ENCODE data around the gene TMEM132C. TPM values are rescaled to one million over a fixed set of nuclear protein-coding genes. Genes with fewer than 3 reads are reported as not detected.

TMEM132C gene
- total RNA-seq, 1 donor from 2014 or later: 2.2 TPM

DNA sequence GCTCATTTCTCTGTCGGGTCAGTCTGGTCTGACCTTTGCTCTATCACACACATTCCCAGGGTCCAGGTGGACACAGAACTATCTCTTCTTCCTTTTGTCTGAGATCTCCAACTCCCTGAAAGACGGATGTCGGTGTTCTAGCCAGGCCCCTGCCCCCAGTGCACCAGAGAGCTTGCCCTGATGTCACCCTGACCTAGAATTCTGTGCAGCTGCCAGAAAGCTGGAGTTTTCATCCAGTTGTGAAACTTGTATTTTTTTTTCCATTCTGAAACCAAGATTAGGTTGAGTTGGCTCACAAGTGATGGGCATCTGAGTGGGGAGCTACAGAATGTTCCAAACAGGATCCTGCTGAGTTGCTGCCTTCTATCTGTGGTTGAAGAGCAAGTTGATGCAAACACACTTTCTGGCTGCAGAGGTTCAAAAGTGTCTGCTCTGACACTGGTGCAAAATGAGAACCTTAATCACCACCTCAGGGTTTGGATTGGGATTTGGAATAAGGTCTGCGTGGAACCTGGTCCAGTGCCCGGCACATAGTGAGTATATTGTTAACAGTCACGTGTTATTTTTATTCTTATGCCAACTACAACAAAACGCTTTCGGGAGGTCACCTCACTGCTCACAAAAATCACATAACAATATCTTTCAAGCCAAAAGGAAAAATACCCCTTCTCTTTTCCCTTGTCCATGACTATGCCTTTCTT lies 345.3 kb downstream of the TMEM132C start:
- peak; percentile 36 for ATAC-seq (ENCODE audit: poor library complexity)
- no peak for DNase-seq
- intact Hi-C loops (cut with DNase I): no loop called here

DNA sequence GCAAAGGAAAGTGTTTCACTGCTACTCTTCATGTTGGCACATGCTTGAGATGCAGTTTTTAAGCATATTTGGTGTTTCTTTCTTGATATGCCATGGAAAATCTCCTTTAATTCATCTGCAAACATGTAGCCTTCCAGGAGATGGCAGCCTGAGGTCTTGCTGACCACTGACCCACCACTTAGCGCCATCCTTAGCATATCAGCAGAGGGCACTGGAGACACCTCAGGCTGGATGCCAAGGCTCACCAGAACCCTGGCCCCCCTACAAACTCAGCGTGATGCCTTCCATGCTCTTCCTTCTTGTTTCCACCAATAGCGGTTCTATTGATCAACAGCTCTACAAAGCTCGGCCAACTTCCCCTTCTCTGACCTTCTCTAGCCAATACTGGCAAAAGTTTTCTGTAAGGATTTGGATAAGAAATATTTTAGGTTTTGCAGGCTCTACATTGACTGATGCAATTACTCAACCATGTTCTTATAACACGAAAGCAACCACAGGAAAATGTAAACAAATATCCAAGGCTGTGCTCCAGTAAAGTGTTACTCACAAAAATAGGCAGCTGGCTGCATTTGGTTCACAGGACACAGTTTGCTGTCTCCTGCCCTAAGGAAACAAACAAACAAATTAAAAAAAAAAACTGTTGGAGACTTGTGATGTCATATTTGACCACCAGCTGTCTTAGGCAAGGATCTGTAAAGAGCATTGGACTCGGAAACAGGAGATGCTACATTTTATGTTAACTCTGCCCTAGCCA lies 347.0 kb downstream of the TMEM132C start:
- ATAC-seq (ENCODE audit: poor library complexity) (no peak), DNase-seq (no peak)
- intact Hi-C loops (cut with DNase I): no loop called here

DNA sequence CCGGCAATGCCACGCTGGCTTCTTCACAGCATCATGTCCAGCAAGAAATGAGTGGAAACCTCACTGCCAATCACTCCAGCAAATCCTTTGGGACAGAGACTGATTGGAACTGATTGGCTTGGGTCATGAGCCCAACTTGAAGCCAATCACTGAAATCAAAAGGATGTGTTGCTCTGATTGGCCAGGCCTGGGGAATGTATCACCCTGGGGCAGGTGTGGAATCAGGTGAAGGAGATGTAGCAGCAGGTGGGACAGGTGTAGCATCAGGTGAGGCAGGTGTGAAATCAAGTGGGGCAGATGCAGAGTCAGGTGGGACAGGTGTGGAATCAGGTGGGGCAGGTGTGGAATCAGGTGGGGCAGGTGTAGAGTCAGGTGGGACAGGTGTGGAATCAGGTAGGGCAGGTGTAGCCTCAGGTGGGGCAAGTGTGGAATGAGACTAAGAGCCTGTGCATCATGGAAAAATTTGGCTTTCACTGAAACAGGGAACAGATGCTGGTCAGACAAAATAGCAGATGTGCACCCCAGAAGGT lies 350.4 kb downstream of the TMEM132C start:
- ATAC-seq (ENCODE audit: poor library complexity) (no peak), DNase-seq (no peak)
- intact Hi-C loops (cut with DNase I): no loop called here

DNA sequence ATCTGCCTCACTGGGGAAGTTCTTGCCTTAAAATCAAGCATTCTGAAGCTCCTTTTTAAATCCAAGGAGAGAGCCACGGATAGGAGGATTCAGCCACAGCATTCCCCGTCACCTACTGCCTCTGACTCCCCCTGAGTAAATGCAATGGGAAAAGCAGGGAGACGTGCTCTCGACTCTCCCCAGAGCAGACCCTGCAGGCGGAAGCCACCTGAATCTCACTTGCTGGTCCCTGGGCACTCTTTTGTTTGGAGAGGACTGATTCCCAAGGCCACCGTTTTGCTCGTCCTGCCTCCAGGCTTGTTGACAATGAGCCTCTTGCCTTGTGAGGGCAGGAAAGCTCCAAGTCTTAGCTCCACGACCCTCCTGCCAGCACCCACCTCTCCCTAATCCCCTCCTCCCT lies 352.3 kb downstream of the TMEM132C start:
- no peak for DNase-seq
- intact Hi-C loops (cut with DNase I): no loop called here
- ATAC-seq (ENCODE audit: poor library complexity): no peak

DNA sequence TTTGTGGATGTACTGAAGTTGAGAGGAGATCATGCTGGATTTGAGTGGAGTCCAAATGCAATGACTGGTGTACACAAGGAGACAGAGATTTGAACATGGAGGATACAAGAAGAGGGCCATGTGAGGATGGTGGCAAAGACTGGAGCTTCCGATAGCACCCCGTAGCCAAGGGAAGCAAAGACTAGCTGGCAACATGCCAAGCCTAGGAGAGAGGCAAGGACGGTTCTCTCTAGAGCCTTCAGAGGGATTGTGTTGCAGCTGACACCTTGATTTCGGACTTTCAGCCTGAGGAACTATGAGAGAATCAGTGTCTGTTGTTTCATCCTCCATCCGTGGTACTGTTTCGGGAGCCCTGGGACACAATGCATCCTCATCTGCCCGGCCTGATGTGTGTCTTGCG lies 354.3 kb downstream of the TMEM132C start:
- no peak for DNase-seq
- intact Hi-C loops (cut with DNase I): no loop called here
- ATAC-seq (ENCODE audit: poor library complexity): no peak

DNA sequence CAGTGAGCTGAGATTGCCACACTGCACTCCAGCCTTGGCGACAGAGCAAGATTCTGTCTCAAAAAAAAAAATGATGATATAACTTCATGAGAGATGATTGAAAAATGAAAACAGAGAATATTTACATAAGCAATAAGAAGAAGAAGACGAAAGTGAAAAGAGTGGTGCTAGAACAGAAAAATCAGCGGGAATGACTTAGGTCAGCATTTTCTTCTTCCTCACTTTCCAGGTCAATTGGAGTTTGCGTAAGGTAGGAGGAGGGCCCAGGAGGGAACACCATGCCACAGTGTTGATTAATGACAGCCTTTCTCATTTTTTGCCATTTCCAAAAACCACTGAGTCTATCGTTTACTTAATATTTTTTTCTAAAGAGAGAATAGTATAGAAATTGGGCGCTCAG lies 356.8 kb downstream of the TMEM132C start:
- no peak for ATAC-seq (ENCODE audit: poor library complexity)
- no peak for DNase-seq
- intact Hi-C loops (cut with DNase I): no loop called here

DNA sequence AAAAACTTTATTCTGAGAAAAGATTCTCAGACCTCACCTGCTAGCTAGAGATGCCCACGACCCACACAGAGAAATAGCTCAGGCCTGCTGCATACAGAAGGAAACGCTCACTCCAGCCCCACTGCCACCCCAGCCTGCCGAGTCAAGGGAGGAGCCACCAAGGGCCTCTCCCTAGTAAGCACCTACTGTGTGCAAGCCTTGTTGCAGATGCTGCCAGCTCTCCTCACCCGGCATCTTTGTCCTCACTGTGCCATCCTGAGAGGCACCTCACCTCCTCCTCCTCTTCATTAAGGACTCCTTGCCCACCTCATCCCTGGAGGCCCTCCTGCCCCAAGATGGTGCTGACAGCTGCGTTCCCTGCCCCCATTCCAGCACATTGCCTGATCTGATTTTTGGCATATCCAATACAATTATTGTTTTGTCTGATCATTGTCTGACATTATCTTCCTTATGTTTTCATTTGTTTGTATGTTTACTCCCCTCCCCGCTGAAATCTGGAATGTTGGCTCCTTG lies 359.9 kb downstream of the TMEM132C start:
- intact Hi-C loops (cut with DNase I): no loop called here
- DNase-seq: no peak

DNA sequence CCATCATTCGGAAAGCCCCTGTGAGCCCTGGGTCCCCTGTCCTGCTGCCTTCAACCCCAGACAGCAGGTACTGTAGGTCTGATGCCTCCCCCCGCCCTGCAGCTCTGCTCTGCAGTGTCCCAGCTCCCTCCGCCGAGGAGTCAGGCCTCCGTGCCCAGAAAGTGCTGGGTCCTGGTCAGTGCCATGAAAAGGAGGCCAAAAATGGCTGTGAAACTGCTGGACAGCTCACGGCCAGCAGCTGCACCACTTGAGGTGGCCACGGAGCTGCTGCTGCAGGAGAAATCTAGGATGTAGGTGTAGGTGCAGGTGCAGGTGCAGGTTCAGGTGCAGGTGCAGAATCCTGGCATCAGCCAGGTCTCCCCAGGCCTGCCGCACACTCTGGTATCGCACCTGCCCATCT lies 360.7 kb downstream of the TMEM132C start:
- DNase-seq (no peak), ATAC-seq (ENCODE audit: poor library complexity) (no peak)
- intact Hi-C loops (cut with DNase I): no loop called here

More for the DNA sequence above, 359.9 kb downstream of the TMEM132C start:
- no peak for ATAC-seq (ENCODE audit: poor library complexity)

DNA sequence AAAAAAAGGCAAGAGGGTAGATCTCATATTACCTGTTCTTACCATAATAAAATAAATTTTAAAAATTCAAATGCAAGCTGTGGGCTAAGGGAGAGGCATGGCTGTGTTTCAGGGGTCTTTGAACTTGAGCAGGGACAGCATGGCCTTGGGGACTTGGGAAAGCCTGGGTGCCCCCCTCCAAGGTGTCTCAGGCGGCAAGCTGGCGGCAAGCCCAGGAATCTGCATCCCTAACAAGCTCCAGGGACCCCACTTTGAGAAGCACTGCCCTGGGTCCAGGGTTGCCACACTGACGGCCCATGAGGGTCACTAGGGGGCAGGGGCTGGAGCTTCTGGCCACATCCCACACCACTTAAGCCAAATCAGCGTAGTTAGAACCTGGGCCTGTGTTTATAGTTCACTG lies 363.0 kb downstream of the TMEM132C start:
- ATAC-seq (ENCODE audit: poor library complexity) (no peak), DNase-seq (no peak)
- intact Hi-C loops (cut with DNase I): no loop called here

DNA sequence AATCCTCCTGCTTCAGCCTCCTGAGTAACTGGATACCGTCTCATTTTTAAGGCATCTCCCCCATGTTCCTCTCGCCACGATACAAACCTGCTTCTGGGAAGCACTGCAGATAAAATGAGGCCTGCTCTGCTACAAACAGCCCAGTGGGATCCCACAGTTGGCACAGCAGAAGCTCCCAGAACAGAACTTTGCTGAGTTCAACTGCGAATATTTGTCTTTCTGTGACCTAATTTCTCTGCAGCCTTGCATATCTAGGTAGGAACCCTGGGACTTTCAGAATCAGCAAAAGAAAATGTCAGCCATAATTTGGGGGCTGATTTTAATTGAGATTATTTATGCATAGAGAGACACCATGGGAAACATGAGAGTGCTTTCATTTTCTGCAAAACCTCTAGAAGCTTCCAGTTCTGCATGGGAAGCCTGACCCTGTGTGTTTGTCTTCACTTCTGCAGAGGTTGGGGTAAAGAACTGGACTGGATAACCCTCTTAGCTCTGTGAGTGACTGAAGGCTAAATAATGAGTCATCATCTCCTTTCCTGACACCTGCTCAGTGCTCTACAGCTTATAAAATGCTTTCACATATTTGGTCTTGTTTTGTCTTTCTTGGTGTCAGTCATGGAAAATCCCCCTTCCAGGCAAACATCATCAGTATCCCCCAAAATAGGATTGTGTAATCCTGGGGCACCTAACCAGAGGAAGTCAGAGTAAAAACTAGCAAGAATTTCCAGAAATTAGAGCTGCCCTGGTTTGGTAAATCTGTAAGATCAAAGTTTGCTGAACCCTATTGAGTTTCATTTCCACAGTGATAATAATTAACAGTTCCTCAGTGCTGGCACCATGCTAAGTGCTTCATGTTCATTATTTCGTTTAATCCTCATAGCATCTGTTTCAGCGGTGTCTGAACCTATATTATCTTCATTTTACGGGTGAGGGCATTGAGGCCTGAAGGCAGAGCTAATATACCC lies 371.0 kb downstream of the TMEM132C start:
- DNase-seq (no peak), ATAC-seq (ENCODE audit: poor library complexity) (no peak)
- intact Hi-C loops (cut with DNase I): no loop called here

DNA sequence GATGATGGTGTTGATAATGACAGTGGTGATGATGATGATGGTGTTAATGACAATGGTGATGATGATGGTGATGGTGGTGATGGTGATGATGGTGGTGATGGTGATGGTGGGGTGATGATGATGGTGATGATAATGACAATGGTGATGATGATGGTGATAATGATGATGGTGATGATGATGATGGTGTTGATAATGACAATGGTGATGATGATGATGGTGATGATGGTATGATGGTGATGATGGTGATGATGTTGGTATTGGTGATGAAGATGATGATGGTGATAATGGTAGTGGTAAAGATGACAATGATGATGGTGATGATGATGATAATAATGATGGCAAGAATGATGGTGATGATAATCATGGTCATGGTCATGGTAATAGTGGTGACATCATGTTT lies 372.1 kb downstream of the TMEM132C start:
- no peak for DNase-seq
- ATAC-seq (ENCODE audit: poor library complexity): no peak
- intact Hi-C loops (cut with DNase I): no loop called here

DNA sequence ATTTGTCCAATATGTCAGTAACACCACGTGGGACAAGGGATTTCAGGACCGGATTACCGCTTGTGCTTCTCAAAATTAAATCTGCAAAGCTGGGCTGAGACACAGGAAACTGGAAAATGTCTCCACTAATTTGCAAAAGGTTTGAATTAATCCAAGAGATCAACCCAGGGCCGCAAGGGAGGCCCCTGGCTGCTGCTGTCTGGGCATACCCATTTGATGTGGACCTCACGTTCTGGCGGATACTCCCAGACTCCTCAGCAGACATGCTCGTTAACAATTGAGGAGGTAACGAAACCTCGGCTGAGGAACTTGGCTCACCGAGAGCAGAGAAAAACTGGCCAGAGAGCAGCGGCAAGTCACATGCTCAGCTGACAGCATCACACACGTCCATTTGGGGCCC lies 376.2 kb downstream of the TMEM132C start:
- ATAC-seq (ENCODE audit: poor library complexity): no peak
- intact Hi-C loops (cut with DNase I): loop anchor here (10.0 kb wide), 1 partner anchor 1272 kb away; no protein-coding TSS in a partner anchor
- no peak for DNase-seq

DNA sequence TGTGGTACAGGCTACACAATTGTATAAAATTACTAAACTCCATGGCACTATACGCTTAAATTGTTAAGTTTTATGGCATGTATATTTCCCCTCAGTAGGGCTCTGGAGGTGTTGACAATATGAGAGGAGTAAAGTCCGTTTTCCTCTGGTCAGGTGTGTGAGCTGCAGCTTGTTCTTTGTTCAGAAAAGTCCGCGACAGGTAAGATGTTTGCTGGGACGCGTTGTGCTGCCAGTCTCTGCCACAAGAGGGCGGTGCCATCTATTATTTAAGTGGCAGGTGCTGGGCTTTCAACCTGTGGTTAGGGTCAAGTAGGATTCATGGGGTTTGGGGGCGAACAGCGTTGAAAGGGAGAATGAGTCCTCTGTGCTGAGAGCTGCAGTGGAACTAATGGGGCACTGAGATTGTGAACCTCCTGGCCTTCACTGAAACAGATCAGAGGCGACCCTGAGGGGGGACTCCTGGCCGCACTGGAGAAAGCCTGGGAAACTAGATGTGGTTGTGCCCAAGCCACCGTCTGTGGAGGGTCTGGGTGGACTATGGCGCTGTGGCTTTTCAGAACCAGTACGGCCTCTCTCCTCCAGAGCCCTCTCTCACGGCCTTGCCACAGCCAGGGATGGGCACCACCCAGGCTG lies 377.8 kb downstream of the TMEM132C start:
- ATAC-seq (ENCODE audit: poor library complexity) (no peak), DNase-seq (no peak)
- intact Hi-C loops (cut with DNase I): loop anchor here (10.0 kb wide), 1 partner anchor 1270 kb away; no protein-coding TSS in a partner anchor

DNA sequence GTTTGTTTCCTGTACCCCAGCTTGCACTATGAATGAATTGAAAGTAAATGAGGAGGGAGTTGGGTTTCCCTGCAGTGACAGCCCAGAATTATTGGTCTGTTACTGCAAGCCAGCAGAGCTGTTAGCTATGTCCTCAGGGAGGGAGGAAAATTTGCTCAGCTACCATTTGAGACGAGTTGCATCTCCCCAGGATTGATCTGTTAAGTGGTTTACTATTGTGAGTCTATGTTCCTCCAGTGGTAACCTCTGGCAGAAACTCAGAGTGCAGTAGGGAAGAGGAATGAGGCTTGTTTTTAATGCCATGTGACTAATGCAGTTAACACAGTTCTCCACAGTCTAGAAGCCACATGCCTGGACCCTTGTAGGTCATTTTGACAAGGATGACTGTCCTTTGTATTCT lies 382.9 kb downstream of the TMEM132C start:
- no peak for DNase-seq
- intact Hi-C loops (cut with DNase I): loop anchor here (10.0 kb wide), 1 partner anchor 1265 kb away; no protein-coding TSS in a partner anchor
- ATAC-seq (ENCODE audit: poor library complexity): no peak

DNA sequence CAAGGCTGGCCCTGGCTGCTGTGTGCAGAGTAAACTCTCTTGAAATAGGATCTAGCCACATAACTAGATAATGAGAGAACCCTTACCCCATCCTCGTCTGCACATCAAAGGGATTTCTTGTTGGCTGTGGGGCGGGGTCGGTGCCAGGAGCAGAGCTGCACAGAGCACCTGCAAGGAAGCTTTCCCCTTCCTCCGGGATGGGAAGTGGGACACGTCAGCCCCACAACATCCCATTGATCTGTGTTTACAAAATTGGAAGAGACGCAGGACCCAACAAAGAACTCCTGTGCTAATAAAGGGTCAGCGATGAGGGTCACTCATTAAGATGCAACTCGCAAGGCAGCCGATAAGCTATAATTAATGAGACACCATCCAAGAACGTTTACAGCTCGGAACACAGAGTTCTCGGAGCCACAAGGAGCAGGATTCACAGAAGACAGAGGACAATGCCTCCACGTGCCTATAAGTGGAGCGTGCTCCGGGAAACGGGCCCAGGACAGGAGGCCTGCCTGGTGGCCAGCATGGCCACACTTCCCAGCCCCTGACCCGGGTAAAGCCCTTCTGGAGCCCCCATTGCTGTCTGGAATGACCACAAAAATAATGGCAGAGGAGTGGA lies 385.3 kb downstream of the TMEM132C start:
- no peak for ATAC-seq (ENCODE audit: poor library complexity)

DNA sequence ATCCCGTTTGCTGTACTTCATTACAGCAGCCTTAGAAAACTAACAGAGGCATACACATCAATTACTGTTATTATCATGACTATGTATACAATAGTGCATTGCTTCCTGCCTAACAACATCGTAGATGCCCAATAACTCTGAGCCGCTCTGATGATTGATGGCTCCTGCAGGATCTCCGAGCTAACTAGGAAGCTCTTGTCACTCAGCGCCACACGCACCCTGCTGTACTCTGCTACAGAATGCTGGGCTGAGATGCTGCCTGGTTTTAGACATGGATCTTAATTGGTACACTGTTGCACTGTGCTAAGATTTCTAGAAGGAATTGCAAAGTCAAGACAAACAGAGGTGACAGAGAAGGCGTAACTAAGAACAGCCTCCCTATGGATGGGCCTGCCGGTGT lies 387.5 kb downstream of the TMEM132C start:
- no peak for DNase-seq
- no peak for ATAC-seq (ENCODE audit: poor library complexity)
- intact Hi-C loops (cut with DNase I): no loop called here

More for the DNA sequence above, 385.3 kb downstream of the TMEM132C start:
- DNase-seq: no peak
- intact Hi-C loops (cut with DNase I): no loop called here

DNA sequence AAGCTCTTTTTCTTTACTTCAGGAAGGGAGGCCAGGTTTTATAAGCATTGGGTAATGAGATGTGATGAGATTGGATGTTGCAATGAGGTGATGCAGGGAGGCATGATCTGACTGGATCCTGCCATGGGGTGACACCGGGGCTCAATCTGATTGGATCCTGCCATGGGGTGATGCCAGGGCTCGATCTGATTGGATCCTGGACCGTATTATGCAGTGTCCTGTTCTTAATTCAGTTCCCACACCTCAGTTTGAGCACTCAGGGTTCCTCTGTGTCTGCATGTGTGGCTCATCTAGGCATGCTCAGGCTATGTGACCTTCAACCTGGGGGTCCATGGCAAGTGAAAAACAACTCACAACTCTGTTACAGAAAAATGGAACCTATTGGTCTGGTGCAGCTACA lies 390.4 kb downstream of the TMEM132C start:
- DNase-seq: no peak
- ATAC-seq (ENCODE audit: poor library complexity): no peak
- intact Hi-C loops (cut with DNase I): no loop called here

All from Right ventricle myocardium superior (tissue), 1 donor.